Spleen (tissue), 11 donors: ENCODE data around the gene DLX3. TPM values are rescaled to one million over a fixed set of nuclear protein-coding genes. Genes with fewer than 3 reads are reported as not detected.

ENCODE experiments used
- DNase-seq: peaks from one replicate; pipeline ENCODE4 v3.0.0-alpha.2; 2020
- H3K27ac ChIP-seq, 8 donors: fragments of 200-600 bp; sonication (generic) in 7 of 8; 1 replicate in 4 of 8; 2 replicates in 4 of 8; pipeline versions ENCODE4 v1.5.0 to v1.8.0; 2016 to 2021; ENCODE audit warnings: inconsistent platforms in 4 of 8, mild to moderate bottlenecking in 4 of 8, moderate library complexity in 1 of 8
- H3K27me3 ChIP-seq, 7 donors: fragments of 200-600 bp; sonication (generic) in 6 of 7; replicated peaks in 1 of 7; 1 replicate in 4 of 7; 2 replicates in 3 of 7; pipeline versions ENCODE4 v1.5.0 to v1.8.0; 2016 to 2021; ENCODE audit warnings: inconsistent platforms in 3 of 7, mild to moderate bottlenecking in 1 of 7
- H3K36me3 ChIP-seq, 6 donors: fragments of 200-600 bp; sonication (generic) in 5 of 6; 1 replicate in 4 of 6; 2 replicates in 2 of 6; pipeline versions ENCODE4 v1.5.0 to v1.8.0; 2016 to 2021; ENCODE audit warnings: inconsistent platforms in 2 of 6
- H3K4me1 ChIP-seq, 6 donors: fragments of 200-600 bp; sonication (generic) in 5 of 6; 1 replicate in 3 of 6; 2 replicates in 3 of 6; pipeline versions ENCODE4 v1.5.0 to v1.8.0; 2016 to 2021; ENCODE audit warnings: inconsistent platforms in 3 of 6
- H3K4me3 ChIP-seq, 8 donors: fragments of 200-600 bp; sonication (generic) in 7 of 8; 1 replicate in 4 of 8; 2 replicates in 4 of 8; pipeline versions ENCODE4 v1.5.0 to v1.8.0; 2016 to 2021; ENCODE audit warnings: inconsistent platforms in 4 of 8, mild to moderate bottlenecking in 4 of 8, moderate library complexity in 2 of 8
- H3K9me3 ChIP-seq, 8 donors: fragments of 200-600 bp; sonication (generic) in 7 of 8; 1 replicate in 4 of 8; 2 replicates in 4 of 8; pipeline versions ENCODE4 v1.5.0 to v1.8.0; 2016 to 2021; ENCODE audit warnings: inconsistent platforms in 4 of 8
- POLR2A ChIP-seq, 3 donors: fragments of 450-650 bp; IDR thresholded peaks; one replicate each; pipeline ENCODE4 v1.5.1; 2017; ENCODE audit warnings: antibody characterized with exemption in 3 of 3, mild to moderate bottlenecking in 1 of 3
- POLR2AphosphoS5 ChIP-seq, 3 donors: sonication (generic); formaldehyde crosslinking; IDR thresholded peaks; one replicate each; pipeline ENCODE4 v1.5.1; 2017; ENCODE audit warnings: antibody characterized with exemption in 3 of 3
- WGBS, 5 donors: extraction: QIAGEN DNeasy Blood & Tissue Kit in 3 of 5; methylation state at CpG; one replicate each; pipeline versions ENCODE4 v1.1.5 to v1.1.7; 2013 to 2018; 5-methylcytosine and 5-hydroxymethylcytosine counted together
- intact Hi-C: fragments of 100-400 bp; cut with DNase I; formaldehyde crosslinking; loops from one replicate; pipeline ENCODE4 v1.15.0; 2023; ENCODE audit warnings: low total_unique reads
- polyA plus RNA-seq, 3 donors: library from polyadenylated mRNA; stranded (reverse); fragments of 200-250 nt; gene quantifications; one replicate each; pipeline ENCODE4 v1.2.1, GENCODE V29; 2013
- total RNA-seq, 7 donors: library from RNA; depleted of rRNA in 3 of 7; stranded (reverse); fragments of >200 nt in 3 of 7; fragmentation: NEBNext Ultra II Directional in 4 of 7; extraction: Animal tissue kit (Norgen Biotek cat#: 25700) in 4 of 7; gene quantifications; one replicate each; pipeline versions ENCODE4 v1.1.0 to v1.2.1, GENCODE V29; 2016 to 2021
- TF ChIP-seq, protein P1 (sequence below), 11 experiments: fragments of 200-600 bp in 7 of 11; fragments of 450-650 bp in 4 of 11; sonication (generic) in 4 of 11; IDR thresholded peaks in 8 of 11; conservative IDR thresholded peaks in 3 of 11; 1 replicate in 7 of 11; 2 replicates in 4 of 11; pipeline versions ENCODE4 v1.4.0 to v1.8.0; 2016 to 2021; ENCODE audit warnings: antibody characterized with exemption in 11 of 11, inconsistent platforms in 4 of 11, mild to moderate bottlenecking in 1 of 11
- donor health status: healthy with polysubstance abuse.
- donor health status: DM: no; HTN: no; CAD: no; lungs with moderate emphysema.
- donor health status: DM: no; HTN: no; CAD: no.
- donor health status: Bipolar disorder and iron deficiency.
- donor health status: healthy.
- donor health status: DM: no; HTN: no; CAD: no.
- donor health status: DM: yes; HTN: yes; CAD: no.

The DLX3 gene
- total and polyA plus RNA-seq, 10 donors: 0.02 TPM; not detected in 9

DNA sequence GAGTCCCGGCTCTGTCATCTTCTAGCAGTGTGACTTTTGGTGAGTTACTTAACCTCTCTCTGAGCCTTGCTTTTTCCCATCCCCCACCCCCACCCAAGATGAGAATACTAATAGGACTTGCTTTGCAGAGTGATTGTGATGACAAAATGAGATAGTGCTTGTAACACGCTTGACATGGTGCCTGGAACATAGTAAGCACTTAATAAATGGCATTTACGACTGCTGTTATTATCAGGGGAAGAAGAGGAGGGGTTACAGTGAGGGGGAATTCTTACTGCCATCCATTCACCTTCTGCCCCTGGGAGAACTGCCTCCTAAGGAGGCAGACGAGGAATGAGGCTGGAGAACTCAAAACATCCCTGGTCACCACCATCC is 18.2 kb downstream of the DLX3 start:
- intact Hi-C loops: no loop called here
- 78 to 87% (median 84%) methylated on average over 4 of the region's 4 CpGs for WGBS, 5 donors
- H3K36me3 ChIP-seq: no peaks in the 10 kb centered on the region
- peaks cover 8 to 14% (median 12%) of the 10 kb centered on the region in 6 donors for H3K4me1 ChIP-seq
- no peak overlapping the region for H3K27ac ChIP-seq
- H3K9me3 ChIP-seq: no peaks in the 10 kb centered on the region
- no peak for DNase-seq
- H3K27me3 ChIP-seq: peaks cover 0 to 99% (median 35%) of the 10 kb centered on the region in 7 donors
- TF ChIP-seq POLR2A (IDR thresholded peaks at IDR 0.05): no peak
- TF ChIP-seq, protein P1, sequence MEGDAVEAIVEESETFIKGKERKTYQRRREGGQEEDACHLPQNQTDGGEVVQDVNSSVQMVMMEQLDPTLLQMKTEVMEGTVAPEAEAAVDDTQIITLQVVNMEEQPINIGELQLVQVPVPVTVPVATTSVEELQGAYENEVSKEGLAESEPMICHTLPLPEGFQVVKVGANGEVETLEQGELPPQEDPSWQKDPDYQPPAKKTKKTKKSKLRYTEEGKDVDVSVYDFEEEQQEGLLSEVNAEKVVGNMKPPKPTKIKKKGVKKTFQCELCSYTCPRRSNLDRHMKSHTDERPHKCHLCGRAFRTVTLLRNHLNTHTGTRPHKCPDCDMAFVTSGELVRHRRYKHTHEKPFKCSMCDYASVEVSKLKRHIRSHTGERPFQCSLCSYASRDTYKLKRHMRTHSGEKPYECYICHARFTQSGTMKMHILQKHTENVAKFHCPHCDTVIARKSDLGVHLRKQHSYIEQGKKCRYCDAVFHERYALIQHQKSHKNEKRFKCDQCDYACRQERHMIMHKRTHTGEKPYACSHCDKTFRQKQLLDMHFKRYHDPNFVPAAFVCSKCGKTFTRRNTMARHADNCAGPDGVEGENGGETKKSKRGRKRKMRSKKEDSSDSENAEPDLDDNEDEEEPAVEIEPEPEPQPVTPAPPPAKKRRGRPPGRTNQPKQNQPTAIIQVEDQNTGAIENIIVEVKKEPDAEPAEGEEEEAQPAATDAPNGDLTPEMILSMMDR (IDR thresholded peaks at IDR 0.05 in 8 of 11, conservative IDR thresholded peaks at IDR 0.05 in 3 of 11): no peak
- TF ChIP-seq POLR2AphosphoS5 (IDR thresholded peaks at IDR 0.05): no peak
- H3K4me3 ChIP-seq: no peak overlapping the region

GRCh38 chr17:49976163-49976827 is 18.7 kb downstream of the DLX3 start:
- intact Hi-C loops: no loop called here
- Histone ChIP-seq H3K4me3 (no peak overlapping the region), H3K27ac (no peak overlapping the region)

DNA sequence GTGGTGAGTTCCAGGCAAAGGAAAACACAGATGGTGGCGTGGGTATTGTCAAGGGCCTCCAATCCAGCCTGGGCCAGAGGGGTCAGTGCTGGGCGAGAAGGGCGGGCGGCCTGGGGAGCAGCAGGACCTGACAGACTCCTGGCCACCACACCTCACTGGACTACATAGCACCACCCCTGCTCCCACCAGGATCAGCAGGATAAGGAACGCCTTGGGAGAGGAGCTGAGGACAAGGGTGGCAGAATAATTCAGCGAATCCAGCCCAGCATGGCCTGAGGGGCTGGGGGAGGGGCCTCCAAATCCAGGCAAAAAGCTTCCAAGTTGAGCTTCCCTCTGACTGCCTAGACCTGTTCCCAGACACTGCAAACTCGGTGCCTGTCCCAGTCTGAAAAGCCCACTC is 19.5 kb downstream of the DLX3 start:
- intact Hi-C loops: no loop called here
- 83 to 92% (median 87%) methylated on average over 7 of the region's 7 CpGs for WGBS, 5 donors
- Histone ChIP-seq H3K36me3 (no peaks in the 10 kb centered on the region), H3K27me3 (peaks cover 0 to 100% (median 48%) of the 10 kb centered on the region in 7 donors), H3K4me3 (no peak overlapping the region), H3K27ac (no peak overlapping the region), H3K4me1 (peaks cover 10 to 25% (median 17%) of the 10 kb centered on the region in 6 donors), H3K9me3 (no peaks in the 10 kb centered on the region)
- no peak for DNase-seq
- no peak for TF ChIP-seq POLR2A (IDR thresholded peaks at IDR 0.05)
- TF ChIP-seq, protein P1 (IDR thresholded peaks at IDR 0.05 in 8 of 11, conservative IDR thresholded peaks at IDR 0.05 in 3 of 11): no peak
- TF ChIP-seq POLR2AphosphoS5 (IDR thresholded peaks at IDR 0.05): no peak

More at GRCh38 chr17:49976163-49976827, 18.7 kb downstream of the DLX3 start:
- Histone ChIP-seq H3K9me3 (no peaks in the 10 kb centered on the region), H3K4me1 (peaks cover 10 to 19% (median 16%) of the 10 kb centered on the region in 6 donors), H3K27me3 (peaks cover 0 to 100% (median 40%) of the 10 kb centered on the region in 7 donors), H3K36me3 (no peaks in the 10 kb centered on the region)
- no peak for DNase-seq
- 77 to 85% (median 80%) methylated on average over 5 of the region's 5 CpGs for WGBS, 5 donors
- TF ChIP-seq POLR2AphosphoS5 (IDR thresholded peaks at IDR 0.05) (no peak), POLR2A (IDR thresholded peaks at IDR 0.05) (no peak)
- TF ChIP-seq, protein P1 (IDR thresholded peaks at IDR 0.05 in 8 of 11, conservative IDR thresholded peaks at IDR 0.05 in 3 of 11): no peak

- DNase-seq: no peak
- 18 to 34% (median 18%) methylated on average over 2 of the region's 2 CpGs for WGBS, 5 donors
- Histone ChIP-seq H3K4me1 (peaks cover 17 to 46% (median 35%) of the 10 kb centered on the region in 6 donors), H3K27me3 (peaks cover 3 to 100% (median 66%) of the 10 kb centered on the region in 7 donors), H3K36me3 (no peaks in the 10 kb centered on the region), H3K4me3 (no peak overlapping the region), H3K27ac (no peak overlapping the region), H3K9me3 (no peaks in the 10 kb centered on the region)
- intact Hi-C loops: no loop called here
- TF ChIP-seq POLR2A (IDR thresholded peaks at IDR 0.05): no peak
- no peak for TF ChIP-seq POLR2AphosphoS5 (IDR thresholded peaks at IDR 0.05)
- TF ChIP-seq, protein P1 (IDR thresholded peaks at IDR 0.05 in 8 of 11, conservative IDR thresholded peaks at IDR 0.05 in 3 of 11): no peak
Measured at GRCh38 chr17:49973271-49973615, 21.8 kb downstream of the DLX3 start.
